Cortex of kidney (tissue), 1 donor: ENCODE results near the gene KIAA1191.
"Not testable (repeated sequence)": the region's sequence is repeated elsewhere in the genome, so short reads cannot be mapped to it uniquely, and the experiment has no call there.

Experiments
- DNase-seq: peaks from one replicate; lab custom pipeline; 2025; lab: John Stamatoyannopoulos, UW

KIAA1191 gene

GRCh38 chr5:176317534-176318374, 43.8 kb downstream of the KIAA1191 start:
- DNase-seq: no peak

- not testable (repeated sequence) for DNase-seq
These were observed 56.2 kb downstream of the KIAA1191 start for GRCh38 chr5:176305356-176305755.
